ENCODE results near the gene CATSPERB.
"Not testable (repeated sequence)": the region's sequence is repeated elsewhere in the genome, so short reads cannot be mapped to it uniquely, and the experiment has no call there.

The CATSPERB gene

GRCh38 chr14:91568626-91569025, 163.3 kb downstream of the CATSPERB start:
- no peak for DNase-seq (ENCODE audit: low read depth)
- TF ChIP-seq CTCF (IDR thresholded peaks at IDR 0.05; ENCODE audit: control insufficient read depth, insufficient read depth, low read depth, low read length, missing control alignments): no peak
- H3K4me3 ChIP-seq (ENCODE audit: control insufficient read depth, low read depth, low read length): no peak overlapping the region

- DNase-seq (ENCODE audit: low read depth); H3K4me3 ChIP-seq (ENCODE audit: control insufficient read depth, low read depth, low read length): not testable (repeated sequence)
Observed at GRCh38 chr14:91567827-91568226, 164.1 kb downstream of the CATSPERB start.

GRCh38 chr14:91555531-91555930, 176.4 kb downstream of the CATSPERB start:
- DNase-seq (ENCODE audit: low read depth): no peak
- TF ChIP-seq CTCF (IDR thresholded peaks at IDR 0.05; ENCODE audit: control insufficient read depth, insufficient read depth, low read depth, low read length, missing control alignments): no peak

DNA sequence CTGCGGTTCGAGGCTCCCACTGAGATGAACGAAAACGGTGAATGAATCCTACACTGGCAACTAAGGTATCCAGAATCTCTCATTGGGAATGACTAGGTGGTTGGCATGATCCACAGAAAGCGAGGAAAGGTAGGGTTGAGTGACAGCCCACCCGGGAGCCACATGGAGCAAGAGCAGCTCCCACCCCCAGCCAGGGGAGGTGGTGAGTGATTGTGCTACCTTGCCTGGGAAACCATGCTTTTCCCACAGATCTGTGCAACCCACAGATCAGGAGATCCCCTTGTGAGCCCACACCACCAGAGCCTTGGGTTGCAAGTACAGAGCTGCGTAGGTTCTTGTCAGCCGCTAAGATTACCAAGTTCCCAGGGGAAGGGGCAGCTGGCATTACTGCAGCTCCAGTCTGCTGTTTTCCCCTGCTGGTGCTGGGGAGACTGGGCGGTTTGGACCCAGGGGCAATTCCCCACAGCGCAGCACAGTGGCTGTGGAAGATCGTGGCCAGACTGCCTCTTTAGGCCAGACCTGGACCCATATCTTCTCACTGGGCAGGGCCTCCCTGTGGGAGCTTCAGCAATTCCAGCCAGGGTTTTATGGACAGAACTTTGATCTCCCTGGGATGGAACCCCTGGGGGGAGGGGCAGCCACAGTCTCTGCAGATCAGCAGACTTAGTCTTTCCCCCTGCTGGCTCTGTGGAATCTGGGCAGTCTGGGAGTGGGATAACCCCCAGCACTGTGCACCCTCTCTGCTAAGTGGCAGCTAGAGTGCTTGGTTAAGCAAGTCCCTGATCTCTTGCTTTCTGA, 177.2 kb downstream of the CATSPERB start:
- no peak overlapping the region for H3K4me3 ChIP-seq (ENCODE audit: control insufficient read depth, low read depth, low read length)
- no peak for TF ChIP-seq CTCF (IDR thresholded peaks at IDR 0.05; ENCODE audit: control insufficient read depth, insufficient read depth, low read depth, low read length, missing control alignments)
- no peak for DNase-seq (ENCODE audit: low read depth)

More at GRCh38 chr14:91555531-91555930, 176.4 kb downstream of the CATSPERB start:
- no peak overlapping the region for H3K4me3 ChIP-seq (ENCODE audit: control insufficient read depth, low read depth, low read length)

GRCh38 chr14:91548108-91548507, 183.8 kb downstream of the CATSPERB start:
- TF ChIP-seq CTCF (IDR thresholded peaks at IDR 0.05; ENCODE audit: control insufficient read depth, insufficient read depth, low read depth, low read length, missing control alignments): no peak
- no peak overlapping the region for H3K4me3 ChIP-seq (ENCODE audit: control insufficient read depth, low read depth, low read length)
- DNase-seq (ENCODE audit: low read depth): no peak

DNA sequence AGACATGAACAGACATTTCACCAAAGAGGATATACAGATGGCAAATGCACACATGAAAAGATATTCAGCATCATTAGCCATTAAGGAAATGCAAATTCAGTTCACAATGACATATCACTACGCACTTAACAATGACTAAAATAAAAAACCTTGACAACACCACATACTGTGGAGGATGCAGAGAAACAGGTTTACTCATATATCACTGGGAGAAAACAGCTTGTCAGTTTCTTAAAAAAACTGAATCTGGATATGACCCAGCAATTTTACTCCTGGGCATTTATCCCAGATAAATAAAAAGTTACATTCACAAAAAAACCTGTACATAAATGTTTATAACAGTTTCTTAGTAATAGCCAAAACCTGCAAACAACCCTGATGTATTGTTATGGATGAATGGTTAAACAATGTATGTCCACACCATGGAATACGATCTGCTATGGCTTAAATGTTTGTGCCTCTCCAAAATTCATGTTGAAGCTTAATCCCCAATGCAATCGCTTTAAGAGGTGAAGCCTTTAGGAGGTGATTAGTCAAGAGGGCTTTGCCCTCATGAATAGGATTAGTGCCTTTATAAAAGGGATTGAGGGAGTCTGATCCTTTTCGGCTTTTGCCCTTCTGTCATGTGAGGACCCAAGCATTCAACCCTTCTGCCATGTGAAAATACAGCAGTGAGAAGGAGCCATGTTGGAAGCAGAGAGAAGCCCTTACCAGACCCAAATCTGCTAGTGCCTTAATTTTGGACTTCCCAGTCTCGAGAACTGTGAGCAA, 185.8 kb downstream of the CATSPERB start:
- no peak for TF ChIP-seq CTCF (IDR thresholded peaks at IDR 0.05; ENCODE audit: control insufficient read depth, insufficient read depth, low read depth, low read length, missing control alignments)
- no peak for DNase-seq (ENCODE audit: low read depth)

DNA sequence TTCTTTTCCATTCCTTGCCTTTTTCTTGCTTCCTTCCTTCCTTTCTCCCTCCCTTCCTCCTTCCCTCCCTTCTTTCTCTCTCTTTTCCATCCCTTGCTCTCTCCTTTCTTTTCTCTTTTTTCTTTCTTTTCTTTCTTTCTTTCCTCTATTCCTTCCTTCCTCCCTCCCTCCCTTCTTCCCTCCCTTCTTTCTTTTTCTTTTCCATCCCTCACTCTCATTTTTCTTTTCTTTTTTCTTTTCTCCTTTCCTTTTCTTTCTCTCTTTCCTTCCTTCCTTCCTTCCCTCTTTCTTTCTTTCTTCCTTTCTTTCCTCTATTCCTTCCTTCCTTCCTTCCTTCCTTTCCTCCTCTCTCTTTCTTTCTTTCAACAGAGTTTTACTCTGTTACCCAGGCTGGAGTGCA, 186.7 kb downstream of the CATSPERB start:
- no peak for TF ChIP-seq CTCF (IDR thresholded peaks at IDR 0.05; ENCODE audit: control insufficient read depth, insufficient read depth, low read depth, low read length, missing control alignments)
- no peak overlapping the region for H3K4me3 ChIP-seq (ENCODE audit: control insufficient read depth, low read depth, low read length)
- no peak for DNase-seq (ENCODE audit: low read depth)

More for the DNA sequence above, 185.8 kb downstream of the CATSPERB start:
- H3K4me3 ChIP-seq (ENCODE audit: control insufficient read depth, low read depth, low read length): no peak overlapping the region

Data from AG09309 (cell line).